HEK293 (cell line): ENCODE data around the gene STARD9.
A peak's percentile ranks its signal among the peaks of the same experiment; 100 is the strongest.

Source experiments
- CTCF ChIA-PET: fragments of 350-600 bp; formaldehyde crosslinking; extraction: SDS; loops from one replicate; lab custom pipeline; 2021; ENCODE audit warnings: antibody characterized with exemption; lab: Yijun Ruan, JAX
- POLR2A ChIA-PET: fragments of 300-600 bp; formaldehyde crosslinking; extraction: SDS; loops from one replicate; lab custom pipeline; 2020; ENCODE audit warnings: antibody characterized with exemption, inconsistent platforms; lab: Yijun Ruan, JAX
- H3K27ac ChIP-seq: fragments of 200-500 bp; sonication (Bioruptor generic); 2 replicates; pipeline ENCODE4 v1.5.1; 2014; ENCODE audit warnings: low read depth, low read length, control low read depth, inconsistent platforms; ENCODE audit errors: extremely low read depth
- H3K36me3 ChIP-seq, 2 experiments: fragments of 200-500 bp in 1 of 2; sonication (Bioruptor generic) in 1 of 2; 1 replicate in 1 of 2; 2 replicates in 1 of 2; pipeline ENCODE4 v1.5.1; 2014 to 2017; ENCODE audit warnings: inconsistent platforms in 2 of 2, low read length in 2 of 2; ENCODE audit not compliant: control insufficient read depth in 2 of 2, insufficient read depth in 1 of 2
- H3K4me1 ChIP-seq: fragments of 200-500 bp; sonication (Bioruptor generic); 2 replicates; pipeline ENCODE4 v1.5.1; 2014; ENCODE audit warnings: mild to moderate bottlenecking, low read length, inconsistent platforms; ENCODE audit not compliant: control insufficient read depth, insufficient read depth
- H3K4me3 ChIP-seq: 2 replicates; pipeline ENCODE4 v1.5.1; 2011; ENCODE audit warnings: low read depth, mild to moderate bottlenecking, control low read depth, low read length, moderate library complexity
- H3K9me3 ChIP-seq: fragments of 200-500 bp; sonication (Bioruptor generic); 2 replicates; pipeline ENCODE4 v1.5.1; 2014; ENCODE audit warnings: low read depth, low read length, inconsistent platforms; ENCODE audit not compliant: control insufficient read depth, insufficient read depth
- EGR2 ChIP-seq: fragments of 450-650 bp; formaldehyde crosslinking; IDR thresholded peaks from 2 replicates; pipeline ENCODE4 v1.5.1; 2016; ENCODE audit warnings: low read depth, missing biosample characterization, missing genetic modification characterization
- ELK4 ChIP-seq: IDR thresholded peaks from 2 replicates; pipeline ENCODE4 v1.6.1; 2011; ENCODE audit warnings: mild to moderate bottlenecking, low read depth, low read length, borderline replicate concordance
- GLIS1 ChIP-seq: fragments of 450-650 bp; formaldehyde crosslinking; IDR thresholded peaks from 2 replicates; pipeline ENCODE4 v1.5.1; 2016; ENCODE audit warnings: missing biosample characterization, missing genetic modification characterization
- HOXD13 ChIP-seq: sonication (generic); formaldehyde crosslinking; IDR thresholded peaks from 2 replicates; pipeline ENCODE4 v1.8.0; 2022; ENCODE audit warnings: missing genetic modification reagents, borderline replicate concordance
- KLF1 ChIP-seq: fragments of 450-650 bp; formaldehyde crosslinking; IDR thresholded peaks from 2 replicates; pipeline ENCODE4 v1.5.1; 2016; ENCODE audit warnings: missing biosample characterization, missing genetic modification characterization
- OSR2 ChIP-seq: fragments of 450-650 bp; formaldehyde crosslinking; IDR thresholded peaks from 2 replicates; pipeline ENCODE4 v1.5.1; 2016; ENCODE audit warnings: missing biosample characterization, missing genetic modification characterization
- REPIN1 ChIP-seq: fragments of 450-650 bp; formaldehyde crosslinking; IDR thresholded peaks from 2 replicates; pipeline ENCODE4 v1.5.1; 2017; ENCODE audit warnings: missing biosample characterization, missing genetic modification characterization, low read depth
- TRIM28 ChIP-seq: IDR thresholded peaks from 2 replicates; pipeline ENCODE4 v1.6.1; 2011; ENCODE audit warnings: low read length, control low read depth, borderline replicate concordance
- ZBTB10 ChIP-seq: fragments of 450-650 bp; formaldehyde crosslinking; IDR thresholded peaks from 2 replicates; pipeline ENCODE4 v1.5.1; 2016; ENCODE audit warnings: missing biosample characterization, missing genetic modification characterization
- ZBTB11 ChIP-seq: fragments of 450-650 bp; formaldehyde crosslinking; conservative IDR thresholded peaks from 2 replicates; pipeline ENCODE4 v1.5.1; 2016; ENCODE audit warnings: low read depth, missing biosample characterization, missing genetic modification characterization
- ZBTB6 ChIP-seq: fragments of 450-650 bp; formaldehyde crosslinking; IDR thresholded peaks from 2 replicates; pipeline ENCODE4 v1.5.1; 2017; ENCODE audit warnings: missing biosample characterization, missing genetic modification characterization
- ZFP3 ChIP-seq: fragments of 450-650 bp; formaldehyde crosslinking; IDR thresholded peaks from 2 replicates; pipeline ENCODE4 v1.5.1; 2016; ENCODE audit warnings: low read depth, missing biosample characterization, missing genetic modification characterization
- ZNF112 ChIP-seq: fragments of 450-650 bp; formaldehyde crosslinking; IDR thresholded peaks from 2 replicates; pipeline ENCODE4 v1.5.0; 2017; ENCODE audit warnings: missing biosample characterization, missing genetic modification characterization
- ZNF2 ChIP-seq: fragments of 450-650 bp; formaldehyde crosslinking; IDR thresholded peaks from 2 replicates; pipeline ENCODE4 v1.5.1; 2016; ENCODE audit warnings: missing biosample characterization, missing genetic modification characterization
- ZNF324 ChIP-seq: fragments of 450-650 bp; formaldehyde crosslinking; IDR thresholded peaks from 2 replicates; pipeline ENCODE4 v1.5.1; 2016; ENCODE audit warnings: missing biosample characterization, missing genetic modification characterization
- ZNF426 ChIP-seq: fragments of 450-650 bp; formaldehyde crosslinking; IDR thresholded peaks from 2 replicates; pipeline ENCODE4 v1.5.1; 2017; ENCODE audit warnings: missing biosample characterization, missing genetic modification characterization, mild to moderate bottlenecking, inconsistent platforms, moderate library complexity
- ZNF626 ChIP-seq: fragments of 450-650 bp; sonication (Bioruptor Pico); formaldehyde crosslinking; IDR thresholded peaks from 2 replicates; pipeline ENCODE4 v1.5.1; 2018; ENCODE audit warnings: missing biosample characterization, missing genetic modification characterization, inconsistent platforms
- ZXDB ChIP-seq: fragments of 450-650 bp; formaldehyde crosslinking; IDR thresholded peaks from 2 replicates; pipeline ENCODE4 v1.5.1; 2016; ENCODE audit warnings: missing biosample characterization, missing genetic modification characterization
- TF ChIP-seq, protein P1 (sequence below): fragments of 450-650 bp; formaldehyde crosslinking; IDR thresholded peaks from 2 replicates; pipeline ENCODE4 v1.5.1; 2016; ENCODE audit warnings: missing biosample characterization, missing genetic modification characterization, low read depth
- TF ChIP-seq, protein P2 (sequence below): fragments of 450-650 bp; formaldehyde crosslinking; IDR thresholded peaks from 2 replicates; pipeline ENCODE4 v1.5.1; 2016; ENCODE audit warnings: missing biosample characterization, missing genetic modification characterization
- TF ChIP-seq, protein P3 (sequence below): fragments of 450-650 bp; formaldehyde crosslinking; IDR thresholded peaks from 2 replicates; pipeline ENCODE4 v1.5.1; 2016; ENCODE audit warnings: missing biosample characterization, missing genetic modification characterization

The STARD9 gene

DNA sequence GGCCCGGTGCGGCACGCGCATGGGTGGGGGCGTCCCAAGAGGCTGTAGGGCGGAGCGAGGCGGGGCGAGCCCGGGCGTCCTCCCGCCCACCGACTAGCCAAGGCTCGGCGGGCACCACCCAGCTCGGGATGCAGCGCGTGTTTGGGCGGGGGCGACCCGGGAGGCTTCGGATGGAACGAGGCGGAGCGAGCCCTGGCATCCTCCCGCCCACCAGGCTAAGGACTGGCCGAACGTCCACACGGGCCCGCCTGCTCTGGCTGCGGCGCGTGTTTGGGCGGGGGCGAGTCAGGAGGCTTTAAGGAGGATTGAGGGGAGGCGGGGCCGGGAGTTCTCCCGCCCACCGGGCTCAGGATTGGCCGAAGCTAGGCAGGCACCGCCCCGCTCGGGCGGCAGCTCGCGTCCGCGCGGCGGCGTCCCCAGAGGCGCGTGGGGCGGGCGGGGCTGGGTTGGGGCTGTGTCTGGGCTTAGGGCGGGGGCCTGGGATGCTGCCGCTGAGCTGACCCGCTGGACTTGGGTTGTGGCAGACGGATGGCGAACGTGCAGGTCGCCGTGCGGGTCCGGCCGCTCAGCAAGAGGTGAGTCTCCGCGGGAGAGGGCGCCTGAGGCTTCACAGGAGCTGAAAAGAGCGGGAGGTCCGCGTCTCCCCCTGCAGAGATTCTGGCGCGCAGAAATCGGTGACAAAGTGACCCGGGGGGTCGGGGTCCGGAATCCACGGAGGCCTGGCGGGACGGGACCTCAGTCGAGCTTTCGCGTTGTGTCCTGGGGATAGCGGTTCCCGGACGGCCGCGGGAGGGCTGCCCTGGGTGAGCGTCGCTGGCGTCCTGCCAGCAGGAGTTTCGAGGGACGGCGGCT, at the start of gene STARD9:
STARD9 (plus strand) TSS at position 419 of the 852 bp plus-strand sequence; CDS start at position 529, 110 bp downstream.
- POLR2A ChIA-PET: interaction anchor here (0.5 to 1.4 kb wide), 16 partner anchors 8 to 322 kb away, joined by 3 to 16 read pairs (median 3); partner anchors contain the start of genes HAUS2, LRRC57, SNAP23 and ZNF106
- Histone ChIP-seq H3K4me3 (peak within 1 kb of the TSS; percentile 67), H3K9me3 (no peaks in the 10 kb centered on the region), H3K4me1 (peaks cover 3% of the 10 kb centered on the region), H3K36me3 (no peaks in the 10 kb centered on the region), H3K27ac (peak within 1 kb of the TSS; percentile 21; the same call in 1 of the 2 replicates)
- CTCF ChIA-PET: interaction anchor here (0.6 to 0.7 kb wide), 2 partner anchors 46 to 101 kb away, joined by 3 read pairs; no protein-coding TSS in a partner anchor
- no peak for TF ChIP-seq ZNF426 (tag by site-specific recombination)
- 0 out of 2 replicates have a peak, but pooled peaks have one; percentile 28 for TF ChIP-seq ZNF324 (tag by site-specific recombination)
- peak; percentile 47; the same call in 1 of the 2 replicates for TF ChIP-seq ZXDB (tag by site-specific recombination)
- TF ChIP-seq ZBTB10 (tag by site-specific recombination): 0 out of 2 replicates have a peak, but pooled peaks have one; percentile 36
- peak; percentile 96 for TF ChIP-seq KLF1 (tag by site-specific recombination)
- no peak for TF ChIP-seq HOXD13 (CRISPR knock-in tag)
- no peak for TF ChIP-seq OSR2 (tag by site-specific recombination)
- no peak for TF ChIP-seq ZNF626 (tag by site-specific recombination)
- peak; percentile 99 for TF ChIP-seq GLIS1
- peak; percentile 96 for TF ChIP-seq EGR2 (tag by site-specific recombination)
- TF ChIP-seq, protein P1, sequence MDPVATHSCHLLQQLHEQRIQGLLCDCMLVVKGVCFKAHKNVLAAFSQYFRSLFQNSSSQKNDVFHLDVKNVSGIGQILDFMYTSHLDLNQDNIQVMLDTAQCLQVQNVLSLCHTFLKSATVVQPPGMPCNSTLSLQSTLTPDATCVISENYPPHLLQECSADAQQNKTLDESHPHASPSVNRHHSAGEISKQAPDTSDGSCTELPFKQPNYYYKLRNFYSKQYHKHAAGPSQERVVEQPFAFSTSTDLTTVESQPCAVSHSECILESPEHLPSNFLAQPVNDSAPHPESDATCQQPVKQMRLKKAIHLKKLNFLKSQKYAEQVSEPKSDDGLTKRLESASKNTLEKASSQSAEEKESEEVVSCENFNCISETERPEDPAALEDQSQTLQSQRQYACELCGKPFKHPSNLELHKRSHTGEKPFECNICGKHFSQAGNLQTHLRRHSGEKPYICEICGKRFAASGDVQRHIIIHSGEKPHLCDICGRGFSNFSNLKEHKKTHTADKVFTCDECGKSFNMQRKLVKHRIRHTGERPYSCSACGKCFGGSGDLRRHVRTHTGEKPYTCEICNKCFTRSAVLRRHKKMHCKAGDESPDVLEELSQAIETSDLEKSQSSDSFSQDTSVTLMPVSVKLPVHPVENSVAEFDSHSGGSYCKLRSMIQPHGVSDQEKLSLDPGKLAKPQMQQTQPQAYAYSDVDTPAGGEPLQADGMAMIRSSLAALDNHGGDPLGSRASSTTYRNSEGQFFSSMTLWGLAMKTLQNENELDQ: no peak
- TF ChIP-seq, protein P2, sequence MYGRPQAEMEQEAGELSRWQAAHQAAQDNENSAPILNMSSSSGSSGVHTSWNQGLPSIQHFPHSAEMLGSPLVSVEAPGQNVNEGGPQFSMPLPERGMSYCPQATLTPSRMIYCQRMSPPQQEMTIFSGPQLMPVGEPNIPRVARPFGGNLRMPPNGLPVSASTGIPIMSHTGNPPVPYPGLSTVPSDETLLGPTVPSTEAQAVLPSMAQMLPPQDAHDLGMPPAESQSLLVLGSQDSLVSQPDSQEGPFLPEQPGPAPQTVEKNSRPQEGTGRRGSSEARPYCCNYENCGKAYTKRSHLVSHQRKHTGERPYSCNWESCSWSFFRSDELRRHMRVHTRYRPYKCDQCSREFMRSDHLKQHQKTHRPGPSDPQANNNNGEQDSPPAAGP (tag by site-specific recombination): 0 out of 2 replicates have a peak, but pooled peaks have one; percentile 13
- TF ChIP-seq ZBTB11 (tag by site-specific recombination): peak; percentile 27; the same call in 1 of the 2 replicates
- TF ChIP-seq ZNF112 (tag by site-specific recombination): no peak
- no peak for TF ChIP-seq ELK4
- TF ChIP-seq TRIM28: no peak
- TF ChIP-seq, protein P3, sequence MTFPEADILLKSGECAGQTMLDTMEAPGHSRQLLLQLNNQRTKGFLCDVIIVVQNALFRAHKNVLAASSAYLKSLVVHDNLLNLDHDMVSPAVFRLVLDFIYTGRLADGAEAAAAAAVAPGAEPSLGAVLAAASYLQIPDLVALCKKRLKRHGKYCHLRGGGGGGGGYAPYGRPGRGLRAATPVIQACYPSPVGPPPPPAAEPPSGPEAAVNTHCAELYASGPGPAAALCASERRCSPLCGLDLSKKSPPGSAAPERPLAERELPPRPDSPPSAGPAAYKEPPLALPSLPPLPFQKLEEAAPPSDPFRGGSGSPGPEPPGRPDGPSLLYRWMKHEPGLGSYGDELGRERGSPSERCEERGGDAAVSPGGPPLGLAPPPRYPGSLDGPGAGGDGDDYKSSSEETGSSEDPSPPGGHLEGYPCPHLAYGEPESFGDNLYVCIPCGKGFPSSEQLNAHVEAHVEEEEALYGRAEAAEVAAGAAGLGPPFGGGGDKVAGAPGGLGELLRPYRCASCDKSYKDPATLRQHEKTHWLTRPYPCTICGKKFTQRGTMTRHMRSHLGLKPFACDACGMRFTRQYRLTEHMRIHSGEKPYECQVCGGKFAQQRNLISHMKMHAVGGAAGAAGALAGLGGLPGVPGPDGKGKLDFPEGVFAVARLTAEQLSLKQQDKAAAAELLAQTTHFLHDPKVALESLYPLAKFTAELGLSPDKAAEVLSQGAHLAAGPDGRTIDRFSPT (tag by site-specific recombination): peak; percentile 51; the same call in 1 of the 2 replicates
- TF ChIP-seq REPIN1: no peak
- TF ChIP-seq ZNF2: 0 out of 2 replicates have a peak, but pooled peaks have one; percentile 61
- no peak for TF ChIP-seq ZFP3
- TF ChIP-seq ZBTB6: 0 out of 2 replicates have a peak, but pooled peaks have one; percentile 5
